Inflammatory macrophage treated with lipopolysaccharide for 4 hours (primary cell): Measurements from ENCODE around the gene ZNF221.

Experiments
- DNase-seq: peaks from one replicate; pipeline ENCODE4 v3.0.0-alpha.2; 2020

ZNF221 gene

GRCh38 chr19:43960411-43960810 lies 9.4 kb downstream of the ZNF221 start:
- no peak for DNase-seq

GRCh38 chr19:43966079-43966694 lies 15.2 kb downstream of the ZNF221 start:
- no peak for DNase-seq

- no peak for DNase-seq
These were observed 25.7 kb downstream of the ZNF221 start for GRCh38 chr19:43976732-43977131.

- DNase-seq, result no peak
These were observed 32.5 kb downstream of the ZNF221 start for GRCh38 chr19:43983544-43983911.

GRCh38 chr19:43983912-43984686 lies 33.1 kb downstream of the ZNF221 start, which contains the start of gene ZNF155:
Gene ZNF155, plus strand, starts transcription at chr19:43984188. Its CDS starts 4,356 bp downstream, at chr19:43988544.
- peak; percentile 92 for DNase-seq

- no peak for DNase-seq
These were observed 33.6 kb downstream of the ZNF221 start for GRCh38 chr19:43984687-43985000.

GRCh38 chr19:43997631-43998290 lies 46.7 kb downstream of the ZNF221 start:
- DNase-seq, result no peak

DNA sequence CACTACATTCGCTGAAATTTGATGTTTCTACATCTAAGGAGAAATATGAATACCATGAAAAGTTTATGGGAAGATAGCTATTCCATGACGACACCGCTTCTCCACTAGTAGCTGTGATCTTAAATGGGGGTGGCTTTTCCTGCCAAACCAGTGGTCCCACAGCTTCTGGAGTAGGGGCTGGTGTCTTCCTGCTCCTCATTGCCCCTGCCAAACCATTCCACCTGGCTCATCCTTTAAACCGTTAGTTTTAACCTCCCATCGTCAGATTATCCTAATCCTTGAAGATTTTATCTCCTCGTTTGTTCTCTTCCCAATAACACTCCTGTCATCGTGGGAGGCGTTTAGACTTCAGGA lies 51.2 kb downstream of the ZNF221 start:
- DNase-seq, result no peak

DNA sequence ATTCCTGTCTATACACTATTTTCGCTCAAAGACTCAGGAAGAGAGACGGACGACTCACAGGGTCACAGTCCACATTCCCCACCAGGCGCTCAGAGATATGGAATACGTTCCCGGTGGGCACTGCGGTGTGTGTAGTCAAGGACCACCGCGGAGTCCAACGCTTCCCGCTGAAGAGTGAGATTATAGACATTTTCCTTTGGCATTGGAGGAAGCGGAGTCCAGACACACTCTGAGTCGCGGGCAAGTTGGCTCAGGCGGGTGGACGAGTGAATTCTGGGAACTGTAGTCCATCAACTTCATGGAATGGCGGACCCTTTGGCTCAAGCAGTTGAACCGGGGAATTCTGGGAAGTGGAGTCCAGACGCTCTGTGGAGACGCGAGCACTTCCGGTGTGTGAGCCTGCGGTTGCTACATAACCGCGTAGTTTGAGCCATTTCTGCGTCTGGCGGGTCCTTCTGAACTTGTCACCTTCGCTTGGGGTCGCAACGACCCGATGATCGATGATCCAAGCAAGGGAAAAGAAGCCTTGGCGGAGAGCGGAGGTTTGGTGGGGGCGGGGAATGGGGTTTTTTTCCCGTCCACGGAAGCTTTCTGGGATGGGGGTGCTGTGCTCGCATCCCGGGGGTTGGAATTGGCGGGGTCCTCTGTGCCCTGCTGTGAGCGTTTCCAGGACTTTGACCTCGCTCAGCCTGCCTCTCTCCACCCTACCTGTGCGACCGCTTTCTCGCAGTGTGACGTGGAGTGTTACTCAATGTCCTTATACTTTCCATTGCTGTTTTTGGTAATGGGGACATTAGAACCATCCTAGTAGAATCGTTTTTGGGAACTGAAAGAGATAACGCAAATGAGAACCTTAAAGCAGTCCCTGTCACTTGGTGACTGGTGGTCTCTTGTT lies 51.8 kb downstream of the ZNF221 start, which contains the start of gene ZNF230:
TSS of gene ZNF230 (plus strand) at position 392 of the 895 bp plus-strand sequence. CDS start 4,122 bp downstream, outside the sequence.
- DNase-seq, result peak; percentile 98

- DNase-seq, result peak; percentile 56
These were observed 52.5 kb downstream of the ZNF221 start for GRCh38 chr19:44003461-44004009.

- peak; percentile 88 for DNase-seq
These were observed 54.9 kb downstream of the ZNF221 start for GRCh38 chr19:44005973-44006372.

DNA sequence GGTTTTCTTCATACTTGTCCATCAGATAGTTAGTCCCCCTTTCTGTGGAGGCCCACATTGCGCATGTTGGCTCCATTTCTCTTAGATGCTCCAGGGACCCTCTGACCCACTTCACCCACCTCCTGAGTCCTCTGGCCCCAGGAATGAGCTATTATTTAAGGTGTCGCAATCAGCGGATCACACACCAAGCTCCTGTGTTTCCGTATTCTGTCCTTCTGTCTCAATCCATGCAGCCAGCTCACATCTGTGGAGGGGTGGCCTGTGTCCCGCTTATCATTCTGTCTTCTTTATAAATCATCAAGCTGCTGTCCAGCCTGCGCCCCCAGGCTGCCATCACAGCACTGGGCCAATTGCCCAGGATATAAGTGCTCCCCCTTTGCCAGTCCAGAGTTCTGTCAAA lies 56.4 kb downstream of the ZNF221 start:
- DNase-seq, result no peak

GRCh38 chr19:44010468-44010867 lies 59.4 kb downstream of the ZNF221 start:
- DNase-seq, result no peak
